HepG2 (cell line): ENCODE data around the gene UCMA. TPM values are rescaled to one million over a fixed set of nuclear protein-coding genes. Genes with fewer than 3 reads are reported as not detected.
A peak's percentile ranks its signal among the peaks of the same experiment; 100 is the strongest.
"Not testable (repeated sequence)": the region's sequence is repeated elsewhere in the genome, so short reads cannot be mapped to it uniquely, and the experiment has no call there.

Experiments
- ATAC-seq: fragments of 200-7000 bp; cut with Tn5 transposase; 3 replicates; pipeline ENCODE4 v1.9.1; 2020; ENCODE audit warnings: mild to moderate bottlenecking, moderate library complexity
- BruUV-seq: library from RNA; stranded (reverse); fragments of 400-500 nt; replicated peaks from 2 replicates; lab custom pipeline; 2021; lab: Mats Ljungman, UMichigan
- CTCF ChIA-PET: fragments of 300-600 bp; formaldehyde crosslinking; extraction: SDS; loops from one replicate; lab custom pipeline; 2021; ENCODE audit warnings: low total read pairs, inconsistent platforms, low intra/inter-chr PET ratio; lab: Yijun Ruan, JAX
- POLR2A ChIA-PET: fragments of 350-600 bp; sonication (Branson Sonifier 250); formaldehyde crosslinking; loops from one replicate; lab custom pipeline; 2020; ENCODE audit warnings: antibody characterized with exemption, inconsistent platforms; lab: Yijun Ruan, JAX
- DNase-seq: peaks from one replicate; pipeline ENCODE4 v3.0.0-alpha.2; 2015; ENCODE audit warnings: low spot score
- FAIRE-seq: peaks from 3 replicates; lab custom pipeline; 2011; peaks lifted over from hg19 to GRCh38; lab: Jason Lieb, UNC
- H2AFZ ChIP-seq: one replicate; pipeline ENCODE4 v1.6.1; 2011; ENCODE audit warnings: low read length, inconsistent platforms
- H3K27ac ChIP-seq: fragments of 300-600 bp; 3 replicates; pipeline ENCODE4 v1.8.0; 2011; ENCODE audit warnings: mixed run types, mild to moderate bottlenecking, mixed read lengths, low read length, inconsistent platforms; ENCODE audit not compliant: insufficient read depth; ENCODE audit errors: extremely low read length
- H3K27me3 ChIP-seq, 2 experiments: fragments of 200-600 bp in 1 of 2; 2 replicates in 1 of 2; 3 replicates in 1 of 2; pipeline versions ENCODE4 v1.6.0 to v1.8.0; 2011; ENCODE audit warnings: low read length in 2 of 2, mild to moderate bottlenecking in 2 of 2, moderate library complexity in 2 of 2, inconsistent platforms in 1 of 2; ENCODE audit not compliant: insufficient read depth in 2 of 2, control insufficient read depth in 1 of 2
- H3K36me3 ChIP-seq, 2 experiments: fragments of 200-600 bp in 1 of 2; replicated peaks in 1 of 2; 2 replicates in 1 of 2; 3 replicates in 1 of 2; pipeline versions ENCODE4 v1.5.1 to v1.8.0; 2011; ENCODE audit warnings: low read length in 2 of 2, inconsistent platforms in 1 of 2; ENCODE audit not compliant: insufficient read depth in 2 of 2, control insufficient read depth in 1 of 2
- H3K4me1 ChIP-seq: 2 replicates; pipeline ENCODE4 v1.5.1; 2012; ENCODE audit warnings: low read length, inconsistent platforms; ENCODE audit not compliant: insufficient read depth
- H3K4me2 ChIP-seq: 2 replicates; pipeline ENCODE4 v1.6.0; 2011; ENCODE audit warnings: low read depth, low read length, inconsistent platforms
- H3K4me3 ChIP-seq, 3 experiments: fragments of 200-600 bp in 1 of 3; sonication (generic), shearing (Covaris generic) in 1 of 3; replicated peaks in 1 of 3; 2 replicates each; pipeline ENCODE4 v1.5.1; 2011 to 2016; ENCODE audit warnings: low read length in 3 of 3, inconsistent platforms in 2 of 3, low read depth in 2 of 3, mild to moderate bottlenecking in 2 of 3, control low read depth in 1 of 3, mixed read lengths in 1 of 3; ENCODE audit not compliant: insufficient read depth in 1 of 3
- H3K79me2 ChIP-seq: one replicate; pipeline ENCODE4 v1.6.1; 2011; ENCODE audit warnings: low read length, inconsistent platforms; ENCODE audit not compliant: insufficient read depth
- H3K9ac ChIP-seq: 2 replicates; pipeline ENCODE4 v1.6.0; 2011; ENCODE audit warnings: mild to moderate bottlenecking, low read depth, low read length, inconsistent platforms; ENCODE audit not compliant: insufficient read depth
- H3K9me3 ChIP-seq: 2 replicates; pipeline ENCODE4 v1.5.1; 2012; ENCODE audit warnings: mild to moderate bottlenecking, low read length
- H4K20me1 ChIP-seq: 2 replicates; pipeline ENCODE4 v1.6.0; 2011; ENCODE audit warnings: inconsistent platforms, mild to moderate bottlenecking, low read length, moderate library complexity; ENCODE audit not compliant: insufficient read depth
- MAZ ChIP-seq, 2 experiments: sonication (generic) in 1 of 2; formaldehyde crosslinking in 1 of 2; IDR thresholded peaks; 2 replicates each; pipeline versions ENCODE4 v1.5.0 to v1.6.1; 2012 to 2020; ENCODE audit warnings: low read depth in 2 of 2, mild to moderate bottlenecking in 2 of 2, borderline replicate concordance in 1 of 2, improper control_type of control experiment in 1 of 2, low read length in 1 of 2, missing genetic modification reagents in 1 of 2, moderate library complexity in 1 of 2
- NKX3-1 ChIP-seq: sonication (generic); formaldehyde crosslinking; IDR thresholded peaks from 2 replicates; pipeline ENCODE4 v1.5.0; 2020; ENCODE audit warnings: missing genetic modification reagents
- ZMYM4 ChIP-seq: sonication (generic); formaldehyde crosslinking; IDR thresholded peaks from 2 replicates; pipeline ENCODE4 v1.8.1; 2023; ENCODE audit warnings: mild to moderate bottlenecking, missing genetic modification reagents
- WGBS: methylation state at CpG from one replicate; pipeline ENCODE4 v1.1.6; 2017; ENCODE audit warnings: low lambda C conversion rate; 5-methylcytosine and 5-hydroxymethylcytosine counted together
- in situ Hi-C: cut with HindIII; loops from 2 replicates; pipeline ENCODE4 v1.10.0; 2017; ENCODE audit warnings: low pct_unique_long_range_greater_than_20kb; ENCODE audit not compliant: extremely low pct_ligation_motif_present
- intact Hi-C: fragments of 100-400 bp; cut with micrococcal nuclease; formaldehyde crosslinking; loops from one replicate; pipeline ENCODE4 v1.10.0; 2022; ENCODE audit not compliant: unreplicated experiment
- polyA plus RNA-seq, 8 experiments: library from polyadenylated mRNA; depleted of rRNA in 3 of 8; stranded (reverse) in 7 of 8; unstranded in 1 of 8; fragments of >200 nt; fragmentation: Illumina TruSeq in 4 of 8; extraction: Trizol in 4 of 8; gene quantifications; 2 replicates each; pipeline versions ENCODE4 v1.2.1 to v1.2.3, GENCODE V29; 2011 to 2016; ENCODE audit warnings: low read depth in 4 of 8, missing spikeins in 1 of 8, mixed read lengths in 1 of 8; ENCODE audit not compliant: insufficient read depth in 1 of 8
- total RNA-seq, 5 experiments: library from RNA; depleted of rRNA; stranded (reverse); fragments of >200 nt; fragmentation: Illumina TruSeq; extraction: Trizol; gene quantifications; 2 replicates each; pipeline ENCODE4 v1.2.3, GENCODE V29; 2016; ENCODE audit warnings: low read depth in 1 of 5

UCMA gene
- total and polyA plus RNA-seq, 2 of the 13 experiments (the other 11 are each of a cell fraction or from before 2014, with no cell fraction given), result not detected

GRCh38 chr10:13236638-13237037 lies 2.5 kb upstream of the UCMA start:
- Histone ChIP-seq H3K79me2 (no peaks in the 10 kb centered on the region), H3K4me1 (peaks cover 40% of the 10 kb centered on the region), H4K20me1 (no peaks in the 10 kb centered on the region), H3K27me3 (peaks cover 2 to 5% of the 10 kb centered on the region in 2 experiments; a peak in 2 of 5 replicates), H3K36me3 (no peaks in the 10 kb centered on the region), H3K9ac (no peak overlapping the region), H3K9me3 (no peaks in the 10 kb centered on the region), H3K4me3 (no peak overlapping the region), H2AFZ (no peak overlapping the region), H3K4me2 (peak overlapping the region; percentile 61), H3K27ac (no peak overlapping the region)
- no peak for TF ChIP-seq ZMYM4
- TF ChIP-seq MAZ (IDR thresholded peaks at IDR 0.05; ENCODE audit: borderline replicate concordance, low read depth, low read length), result no peak
- 0 out of 2 replicates have a peak, but pooled peaks have one; percentile 23 for TF ChIP-seq MAZ (CRISPR knock-in tag; IDR thresholded peaks at IDR 0.05; ENCODE audit: low read depth)
- TF ChIP-seq NKX3-1 (CRISPR knock-in tag), result no peak
- BruUV-seq, result no TSS peak
- in situ Hi-C loops (no loop called here), intact Hi-C loops (no loop called here)
- WGBS, result 43% methylated on average over 8 of the region's 8 CpGs
- ATAC-seq, result peak; percentile 55
- POLR2A ChIA-PET, result no interaction called here
- no peak for FAIRE-seq
- DNase-seq, result no peak
- CTCF ChIA-PET, result no interaction called here

GRCh38 chr10:13234736-13235135 lies 562 bp upstream of the UCMA start:
- WGBS, result 65% methylated on average over 11 of the region's 13 CpGs

More at GRCh38 chr10:13234736-13235135, 562 bp upstream of the UCMA start:
- FAIRE-seq, in situ Hi-C loops, H3K27ac ChIP-seq, H3K79me2 ChIP-seq, H3K27me3 ChIP-seq, BruUV-seq, H3K4me2 ChIP-seq, DNase-seq, H3K9me3 ChIP-seq, CTCF ChIA-PET, H3K4me3 ChIP-seq, ATAC-seq, intact Hi-C loops, H3K36me3 ChIP-seq, H3K9ac ChIP-seq, H4K20me1 ChIP-seq, H2AFZ ChIP-seq, POLR2A ChIA-PET: not testable (repeated sequence)
- peaks cover 35% of the 10 kb centered on the region for H3K4me1 ChIP-seq
